Bronchial epithelial cell (primary cell): ENCODE measurements around the gene MAP3K21. TPM values are rescaled to one million over a fixed set of nuclear protein-coding genes. Genes with fewer than 3 reads are reported as not detected.

Experiments
- DNase-seq: peaks from one replicate; pipeline ENCODE4 v3.0.0-alpha.2; 2010; ENCODE audit warnings: low read depth
- FAIRE-seq: peaks from 2 replicates; lab custom pipeline; 2011; peaks lifted over from hg19 to GRCh38; lab: Jason Lieb, UNC
- H3K27me3 ChIP-seq: 2 replicates; pipeline ENCODE4 v1.5.1; 2011; ENCODE audit warnings: low read length; ENCODE audit not compliant: control insufficient read depth, insufficient read depth
- H3K36me3 ChIP-seq: 2 replicates; pipeline ENCODE4 v1.5.1; 2011; ENCODE audit warnings: low read length; ENCODE audit not compliant: control insufficient read depth, insufficient read depth
- H3K4me3 ChIP-seq: 2 replicates; pipeline ENCODE4 v1.5.1; 2011; ENCODE audit warnings: mild to moderate bottlenecking, low read depth, low read length, control low read depth
- total RNA-seq: library from RNA; depleted of rRNA; stranded (reverse); fragments of >200 nt; gene quantifications from 2 replicates; pipeline ENCODE4 v1.2.1, GENCODE V29; 2014
- TF ChIP-seq, protein P1 (sequence below): IDR thresholded peaks from 2 replicates; pipeline ENCODE4 v1.5.1; 2011; ENCODE audit warnings: mild to moderate bottlenecking, moderate library complexity, low read length, control low read depth, inconsistent platforms; ENCODE audit not compliant: insufficient read depth, severe bottlenecking

MAP3K21 gene
- total RNA-seq, 1 donor from 2014 or later, result 6.6 TPM

GRCh38 chr1:233375653-233376052, 48.1 kb downstream of the MAP3K21 start:
- FAIRE-seq, result no peak
- Histone ChIP-seq H3K36me3 (peaks cover 3% of the 10 kb centered on the region), H3K27me3 (no peaks in the 10 kb centered on the region), H3K4me3 (no peak overlapping the region)
- no peak for DNase-seq
- TF ChIP-seq, protein P1, sequence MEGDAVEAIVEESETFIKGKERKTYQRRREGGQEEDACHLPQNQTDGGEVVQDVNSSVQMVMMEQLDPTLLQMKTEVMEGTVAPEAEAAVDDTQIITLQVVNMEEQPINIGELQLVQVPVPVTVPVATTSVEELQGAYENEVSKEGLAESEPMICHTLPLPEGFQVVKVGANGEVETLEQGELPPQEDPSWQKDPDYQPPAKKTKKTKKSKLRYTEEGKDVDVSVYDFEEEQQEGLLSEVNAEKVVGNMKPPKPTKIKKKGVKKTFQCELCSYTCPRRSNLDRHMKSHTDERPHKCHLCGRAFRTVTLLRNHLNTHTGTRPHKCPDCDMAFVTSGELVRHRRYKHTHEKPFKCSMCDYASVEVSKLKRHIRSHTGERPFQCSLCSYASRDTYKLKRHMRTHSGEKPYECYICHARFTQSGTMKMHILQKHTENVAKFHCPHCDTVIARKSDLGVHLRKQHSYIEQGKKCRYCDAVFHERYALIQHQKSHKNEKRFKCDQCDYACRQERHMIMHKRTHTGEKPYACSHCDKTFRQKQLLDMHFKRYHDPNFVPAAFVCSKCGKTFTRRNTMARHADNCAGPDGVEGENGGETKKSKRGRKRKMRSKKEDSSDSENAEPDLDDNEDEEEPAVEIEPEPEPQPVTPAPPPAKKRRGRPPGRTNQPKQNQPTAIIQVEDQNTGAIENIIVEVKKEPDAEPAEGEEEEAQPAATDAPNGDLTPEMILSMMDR, result no peak

DNA sequence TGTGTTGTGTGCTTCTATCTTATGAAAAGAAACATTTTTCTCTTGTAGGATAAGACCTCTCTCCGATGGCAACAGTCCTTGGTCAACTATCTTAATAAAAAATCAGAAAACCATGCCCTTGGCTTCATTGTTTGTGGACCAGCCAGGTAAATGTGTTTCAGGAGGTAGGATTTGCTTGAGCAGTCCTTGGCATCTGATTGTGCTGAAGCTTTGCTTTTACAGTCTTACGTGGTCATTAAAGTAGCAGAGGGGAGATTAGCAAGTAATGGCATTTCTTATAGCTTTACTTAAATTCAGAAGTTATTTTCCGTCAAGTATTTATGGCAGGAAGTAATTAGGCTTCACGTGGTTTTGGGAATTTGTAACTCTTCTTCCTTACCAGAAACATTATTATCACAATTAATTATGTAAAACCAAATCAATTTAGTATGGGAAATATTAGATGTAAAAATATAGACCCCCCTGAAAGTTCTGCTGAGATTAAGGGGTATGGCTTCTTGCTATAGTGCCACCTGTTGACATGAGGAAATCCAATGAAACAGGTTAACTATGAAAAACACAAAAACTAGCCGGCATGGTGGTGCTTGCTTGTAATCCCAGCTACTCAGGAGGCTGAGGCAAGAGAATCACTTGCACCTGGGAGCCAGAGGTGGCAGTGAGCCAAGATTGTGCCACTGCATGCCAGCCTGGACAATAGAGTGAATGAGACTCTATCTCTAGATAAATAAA, 49.0 kb downstream of the MAP3K21 start:
- DNase-seq (no peak), FAIRE-seq (no peak)
- Histone ChIP-seq H3K4me3 (no peak overlapping the region), H3K36me3 (peaks cover 3% of the 10 kb centered on the region), H3K27me3 (no peaks in the 10 kb centered on the region)
- TF ChIP-seq, protein P1, result no peak

- Histone ChIP-seq H3K4me3 (no peak overlapping the region), H3K27me3 (no peaks in the 10 kb centered on the region), H3K36me3 (peaks cover 6% of the 10 kb centered on the region)
- DNase-seq (no peak), FAIRE-seq (no peak)
- TF ChIP-seq, protein P1, result no peak
Measured at GRCh38 chr1:233379869-233380438, 52.4 kb downstream of the MAP3K21 start.

GRCh38 chr1:233381806-233382205, 54.3 kb downstream of the MAP3K21 start:
- Histone ChIP-seq H3K4me3 (no peak overlapping the region), H3K27me3 (no peaks in the 10 kb centered on the region), H3K36me3 (peaks cover 6% of the 10 kb centered on the region)
- FAIRE-seq, result no peak
- no peak for DNase-seq
- TF ChIP-seq, protein P1, result no peak

DNA sequence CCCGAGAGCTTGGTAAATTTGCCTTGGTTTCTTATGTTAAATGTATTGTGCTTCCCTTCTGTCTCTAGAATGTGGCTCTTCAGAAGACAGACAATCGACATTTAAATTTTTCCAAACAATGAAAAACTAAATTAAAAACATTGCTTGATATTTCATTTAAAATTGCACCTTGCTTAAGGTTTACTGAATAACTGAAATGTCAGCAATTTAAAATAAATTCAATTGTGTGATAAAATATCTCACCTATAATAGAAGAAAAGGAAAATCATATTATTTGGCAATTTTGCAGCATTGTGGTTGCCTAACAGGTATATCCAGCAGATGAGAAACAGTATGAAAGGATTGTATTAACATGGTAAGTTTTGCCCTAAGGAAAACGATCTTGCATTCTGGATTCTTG, 56.5 kb downstream of the MAP3K21 start:
- no peak for FAIRE-seq
- no peaks in the 10 kb centered on the region for H3K27me3 ChIP-seq
- H3K36me3 ChIP-seq, result peaks cover 5% of the 10 kb centered on the region
- TF ChIP-seq, protein P1, result no peak
- no peak overlapping the region for H3K4me3 ChIP-seq
- no peak for DNase-seq
